Heart left ventricle (tissue), 16 donors: ENCODE measurements around the gene SNCG. TPM values are rescaled to one million over a fixed set of nuclear protein-coding genes. Genes with fewer than 3 reads are reported as not detected.
"Not testable (repeated sequence)": the region's sequence is repeated elsewhere in the genome, so short reads cannot be mapped to it uniquely, and the experiment has no call there.

ENCODE experiments used
- ATAC-seq, 4 donors: fragments of 200-7000 bp; cut with Tn5 transposase; one replicate each; pipeline ENCODE4 v1.9.1; 2020 to 2022; ENCODE audit warnings: moderate library complexity in 4 of 4, mild to moderate bottlenecking in 3 of 4, moderate number of reproducible peaks in 1 of 4
- DNase-seq, 5 donors: peaks; one replicate each; pipeline ENCODE4 v3.0.0-alpha.2; 2020
- H3K27ac ChIP-seq, 12 donors: fragments of 200-600 bp; sonication (generic) in 4 of 12; one replicate each; pipeline versions ENCODE4 v1.5.0 to v1.8.0; 2016 to 2022; ENCODE audit warnings: mild to moderate bottlenecking in 2 of 12
- H3K27me3 ChIP-seq, 9 donors: fragments of 200-600 bp; sonication (generic) in 2 of 9; one replicate each; pipeline versions ENCODE4 v1.5.1 to v1.8.0; 2016 to 2022; ENCODE audit warnings: mild to moderate bottlenecking in 3 of 9
- H3K36me3 ChIP-seq, 9 donors: fragments of 200-600 bp; sonication (generic) in 2 of 9; one replicate each; pipeline versions ENCODE4 v1.5.0 to v1.8.0; 2018 to 2022; ENCODE audit warnings: mild to moderate bottlenecking in 2 of 9
- H3K4me1 ChIP-seq, 12 donors: fragments of 200-600 bp; sonication (generic) in 4 of 12; one replicate each; pipeline versions ENCODE4 v1.5.0 to v1.8.0; 2016 to 2022; ENCODE audit warnings: mild to moderate bottlenecking in 3 of 12
- H3K4me3 ChIP-seq, 12 donors: fragments of 200-600 bp; sonication (generic) in 4 of 12; one replicate each; pipeline versions ENCODE4 v1.5.0 to v1.8.0; 2017 to 2022; ENCODE audit warnings: mild to moderate bottlenecking in 9 of 12, moderate library complexity in 4 of 12
- H3K9me3 ChIP-seq, 12 donors: fragments of 200-600 bp; sonication (generic) in 4 of 12; one replicate each; pipeline versions ENCODE4 v1.5.0 to v1.8.0; 2016 to 2022; ENCODE audit warnings: mild to moderate bottlenecking in 1 of 12
- CTCF ChIP-seq, 12 donors: fragments of 200-600 bp; sonication (generic) in 4 of 12; IDR thresholded peaks; one replicate each; pipeline versions ENCODE4 v1.5.0 to v1.8.0; 2018 to 2022; ENCODE audit warnings: antibody characterized with exemption in 12 of 12, mild to moderate bottlenecking in 5 of 12
- POLR2A ChIP-seq, 2 donors: fragments of 450-650 bp; IDR thresholded peaks; one replicate each; pipeline ENCODE4 v1.6.1; 2017; ENCODE audit warnings: antibody characterized with exemption in 2 of 2, mild to moderate bottlenecking in 2 of 2, moderate library complexity in 2 of 2
- WGBS, 4 donors: extraction: QIAGEN DNeasy Blood & Tissue Kit in 2 of 4; methylation state at CpG; one replicate each; pipeline versions ENCODE4 v1.1.5 to v1.1.7; 2013 to 2018; 5-methylcytosine and 5-hydroxymethylcytosine counted together
- intact Hi-C, 10 donors: fragments of 100-400 bp; cut with DNase I; formaldehyde crosslinking; loops; one replicate each; pipeline versions ENCODE4 v1.11.1 to v1.14.2; 2022
- polyA plus RNA-seq, 2 donors: library from polyadenylated mRNA; stranded (reverse); fragments of 200-250 nt; gene quantifications; one replicate each; pipeline ENCODE4 v1.2.3, GENCODE V29; 2013
- total RNA-seq, 9 donors: library from RNA; depleted of rRNA in 2 of 9; stranded (reverse); fragments of >200 nt in 2 of 9; fragmentation: NEBNext Ultra II Directional in 3 of 9; extraction: Animal tissue kit (Norgen Biotek cat#: 25700) in 3 of 9; gene quantifications; one replicate each; pipeline versions ENCODE4 v1.1.0 to v1.2.4, GENCODE V29; 2016 to 2023
- donor health status: ischemic (EF 13 %, LVEDD 7.1; RV severe dilation, severe dysfunction).
- donor health status: healthy with polysubstance abuse.
- donor health status: DM: no; HTN: yes; CAD: no.
- donor health status: DM: no; HTN: no; CAD: no.
- donor health status: ischemic (EF 25% LVEDD 6.9; RV normal size, moderate dysfunction).
- donor health status: ischemic (EF 25% LVEDD 5.7; RV mildly dilated, moderate dysfunction).
- donor health status: healthy.
- donor health status: DM: yes; HTN: yes; CAD: no.
- donor health status: ischemic (EF 35%, LVEDD 5.7; RV mildly dilated, moderate dysfunction).
- donor health status: nonischemic (EF 11% LVEDD 7.7; RV severe dilation, severe dysfunction).
- donor health status: DM: yes; HTN: yes; CAD: no.
- donor health status: PGD.
- donor health status: ischemic (EF 29% LVEDD 5.4; RV normal size, mild dysfunction).
- donor health status: nonischemic (EF 23%, LVEDD 6.1; RV moderate dilation, normal function).

The SNCG gene
- total and polyA plus RNA-seq, 11 donors, result 8.2 to 44.7 (median 18.5) TPM

- DNase-seq (no peak), ATAC-seq (no peak)
- Histone ChIP-seq H3K4me1 (peaks cover 2 to 86% (median 40%) of the 10 kb centered on the region in 12 donors), H3K9me3 (peaks cover 0 to 19% (median 1%) of the 10 kb centered on the region in 12 donors), H3K27me3 (no peaks in the 10 kb centered on the region), H3K36me3 (peaks cover 0 to 12% (median 0%) of the 10 kb centered on the region in 9 donors), H3K4me3 (no peak overlapping the region), H3K27ac (no peak overlapping the region)
- 47 to 66% (median 56%) methylated on average over 1 of the region's 1 CpG for WGBS, 4 donors
- intact Hi-C loops, result no loop called here
- TF ChIP-seq POLR2A (IDR thresholded peaks at IDR 0.05) (no peak), CTCF (IDR thresholded peaks at IDR 0.05) (no peak)
Observed at GRCh38 chr10:86950349-86950748, 8.1 kb upstream of the SNCG start.

- Histone ChIP-seq H3K4me3 (no peak overlapping the region), H3K36me3 (peaks cover 0 to 12% (median 0%) of the 10 kb centered on the region in 9 donors), H3K27ac (peak overlapping the region in 2 of 12 donors; percentile 15 to 21), H3K9me3 (peaks cover 0 to 19% (median 1%) of the 10 kb centered on the region in 12 donors), H3K27me3 (no peaks in the 10 kb centered on the region), H3K4me1 (peaks cover 2 to 78% (median 31%) of the 10 kb centered on the region in 12 donors)
- TF ChIP-seq POLR2A (IDR thresholded peaks at IDR 0.05), result no peak
- no peak for TF ChIP-seq CTCF (IDR thresholded peaks at IDR 0.05)
- ATAC-seq, result no peak
- DNase-seq, result peak in 1 of 5 donors; percentile 19
- intact Hi-C loops, result no loop called here
Observed at GRCh38 chr10:86951184-86951761, 7.1 kb upstream of the SNCG start.

GRCh38 chr10:86952106-86952505 is 6.3 kb upstream of the SNCG start:
- intact Hi-C loops, result no loop called here
- 83 to 89% (median 87%) methylated on average over 7 of the region's 7 CpGs for WGBS, 4 donors
- DNase-seq, result peak in 1 of 5 donors; percentile 4

GRCh38 chr10:86952697-86953096 is 5.7 kb upstream of the SNCG start:
- H3K4me3 ChIP-seq, result peak overlapping the region in 1 of 12 donors; percentile 60
- H3K27me3 ChIP-seq, H3K36me3 ChIP-seq, ATAC-seq, intact Hi-C loops: not testable (repeated sequence)
- peaks cover 2 to 71% (median 27%) of the 10 kb centered on the region in 12 donors for H3K4me1 ChIP-seq
- WGBS, 4 donors, result 92 to 95% (median 93%) methylated on average over 10 of the region's 10 CpGs
- H3K27ac ChIP-seq, result peak overlapping the region in 7 of 12 donors; percentile 29 to 94 (median 91)
- peaks cover 0 to 19% (median 1%) of the 10 kb centered on the region in 12 donors for H3K9me3 ChIP-seq
- peak in 1 of 5 donors; percentile 10 for DNase-seq

More at GRCh38 chr10:86952106-86952505, 6.3 kb upstream of the SNCG start:
- TF ChIP-seq POLR2A (IDR thresholded peaks at IDR 0.05) (no peak), CTCF (IDR thresholded peaks at IDR 0.05) (no peak)
- Histone ChIP-seq H3K27ac (peak overlapping the region in 2 of 12 donors; percentile 29 to 88), H3K9me3 (peaks cover 0 to 19% (median 1%) of the 10 kb centered on the region in 12 donors), H3K4me3 (no peak overlapping the region), H3K27me3 (no peaks in the 10 kb centered on the region), H3K4me1 (peaks cover 2 to 72% (median 26%) of the 10 kb centered on the region in 12 donors), H3K36me3 (peaks cover 0 to 5% (median 0%) of the 10 kb centered on the region in 9 donors)
- no peak for ATAC-seq
